HG03520 (cell line): Measurements from ENCODE around the gene CTR9.
A peak's percentile ranks its signal among the peaks of the same experiment; 100 is the strongest.
"Not testable (repeated sequence)": the region's sequence is repeated elsewhere in the genome, so short reads cannot be mapped to it uniquely, and the experiment has no call there.

ENCODE experiments used
- ATAC-seq: cut with Tn5 transposase; IDR thresholded peaks from one replicate; pipeline ENCODE4 v1.9.1; 2021; ENCODE audit warnings: mild to moderate bottlenecking, moderate library complexity; ENCODE audit not compliant: unreplicated experiment

The CTR9 gene

DNA sequence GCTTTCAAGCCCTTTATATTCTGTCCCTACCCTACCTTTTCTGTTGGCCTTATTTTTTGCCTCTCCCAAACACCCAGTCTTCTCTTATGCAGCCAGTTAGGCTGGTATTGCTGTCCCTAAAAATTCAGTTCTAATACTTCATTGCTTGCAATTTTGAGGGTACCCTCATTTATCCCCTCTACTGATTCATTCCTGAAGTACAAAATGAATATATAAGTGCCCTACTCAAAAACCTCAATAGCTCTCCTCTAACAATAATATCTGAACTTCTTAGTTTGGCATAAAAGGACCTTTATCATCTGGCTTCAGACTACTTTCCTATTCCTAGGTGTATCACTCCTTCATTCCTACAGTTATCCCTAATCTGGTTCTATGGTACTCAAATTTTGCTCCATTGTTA is 62.9 kb downstream of the CTR9 start:
- ATAC-seq, result no peak

- ATAC-seq, result no peak
These were observed 67.5 kb downstream of the CTR9 start for GRCh38 chr11:10818594-10818993.

DNA sequence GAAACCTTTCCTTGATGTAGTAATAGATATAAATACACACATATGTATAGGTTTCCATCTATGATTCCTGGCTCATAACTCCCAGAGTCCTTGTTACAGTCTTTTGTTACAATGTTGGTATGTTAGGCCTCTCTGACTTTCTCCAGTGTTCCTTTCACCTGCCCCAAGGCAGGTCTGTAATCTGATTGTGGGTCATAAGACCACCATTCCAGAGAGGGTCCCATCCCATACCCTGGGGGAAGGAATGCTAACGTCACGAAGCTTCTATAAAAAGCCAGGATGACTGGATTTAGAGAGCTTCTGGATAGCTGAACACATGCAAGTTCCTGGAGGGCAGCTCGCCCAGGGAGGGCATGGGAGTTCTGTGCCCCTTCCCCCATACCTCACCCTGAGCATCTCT is 71.4 kb downstream of the CTR9 start:
- not testable (repeated sequence) for ATAC-seq

GRCh38 chr11:10823152-10823579 is 72.1 kb downstream of the CTR9 start:
- ATAC-seq, result no peak

GRCh38 chr11:10824888-10825287 is 73.8 kb downstream of the CTR9 start:
- ATAC-seq, result peak; percentile 56

DNA sequence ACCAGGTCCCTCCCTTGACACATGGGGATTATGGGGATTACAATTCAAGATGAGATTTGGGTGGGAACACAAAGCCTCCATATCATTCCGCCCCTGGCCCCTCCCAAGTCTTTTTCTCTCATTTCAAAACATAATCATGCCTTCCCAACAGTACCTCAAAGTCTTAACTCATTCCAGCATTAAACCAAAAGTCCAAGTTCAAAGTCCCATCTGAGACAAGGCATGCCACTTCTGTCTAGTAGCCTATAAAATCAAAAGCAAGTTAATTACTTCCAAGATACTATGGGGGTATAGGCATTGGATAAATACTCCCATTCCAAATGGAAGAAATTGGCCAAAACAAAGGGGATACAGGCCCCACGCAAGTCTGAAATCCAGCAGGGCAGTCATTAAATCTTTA is 77.4 kb downstream of the CTR9 start:
- no peak for ATAC-seq

GRCh38 chr11:10829139-10829538 is 78.1 kb downstream of the CTR9 start:
- no peak for ATAC-seq
